ENCODE measurements around the gene ZFAND2B.

DNA sequence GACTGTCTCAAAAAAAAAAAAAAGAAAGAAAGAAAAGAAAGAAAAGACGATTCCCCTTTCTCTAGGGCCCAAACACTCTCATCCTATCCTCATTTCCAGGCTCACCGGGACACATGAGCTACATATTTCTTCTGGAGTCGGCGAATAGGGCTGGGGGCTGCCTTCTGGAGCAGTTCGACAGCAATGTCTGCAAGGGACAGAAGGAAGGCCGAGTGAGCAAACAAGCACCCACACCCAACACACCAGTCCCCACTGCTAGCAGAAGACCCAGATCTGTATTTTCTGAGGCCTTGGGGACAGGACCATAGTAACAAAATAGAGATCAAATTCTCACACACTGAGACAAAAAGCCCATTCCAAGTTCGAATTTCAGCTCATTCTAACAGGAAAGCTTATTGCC is 31.1 kb upstream of the ZFAND2B start:
- TF ChIP-seq, protein P1, sequence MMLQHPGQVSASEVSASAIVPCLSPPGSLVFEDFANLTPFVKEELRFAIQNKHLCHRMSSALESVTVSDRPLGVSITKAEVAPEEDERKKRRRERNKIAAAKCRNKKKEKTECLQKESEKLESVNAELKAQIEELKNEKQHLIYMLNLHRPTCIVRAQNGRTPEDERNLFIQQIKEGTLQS (IDR thresholded peaks at IDR 0.05) = no peak
- TF ChIP-seq CTCF (IDR thresholded peaks at IDR 0.05 in 2 of 3, conservative IDR thresholded peaks at IDR 0.05 in 1 of 3; ENCODE audit: borderline replicate concordance in 1 of 3, insufficient read depth in 1 of 3, low read depth in 2 of 3, low read length in 2 of 3) = no peak
- TF ChIP-seq POLR2A (IDR thresholded peaks at IDR 0.05; ENCODE audit: borderline replicate concordance, extremely low read depth, insufficient read depth, insufficient read length) = no peak
- no peak for TF ChIP-seq EGR1 (IDR thresholded peaks at IDR 0.05; ENCODE audit: low read depth)
- TF ChIP-seq POLR2AphosphoS5 (IDR thresholded peaks at IDR 0.05; ENCODE audit: low read depth, low read length) = no peak
- no peak for TF ChIP-seq ZBTB33 (IDR thresholded peaks at IDR 0.05; ENCODE audit: extremely low read depth, insufficient replicate concordance, low read length)
- TF ChIP-seq, protein P2, sequence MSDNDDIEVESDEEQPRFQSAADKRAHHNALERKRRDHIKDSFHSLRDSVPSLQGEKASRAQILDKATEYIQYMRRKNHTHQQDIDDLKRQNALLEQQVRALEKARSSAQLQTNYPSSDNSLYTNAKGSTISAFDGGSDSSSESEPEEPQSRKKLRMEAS (IDR thresholded peaks at IDR 0.05) = no peak
- no peak for TF ChIP-seq TCF7L2 (IDR thresholded peaks at IDR 0.05; ENCODE audit: borderline replicate concordance, extremely low read depth, insufficient read depth, insufficient read length)
- no peak for TF ChIP-seq EZH2 (IDR thresholded peaks at IDR 0.05)
